BE2C (cell line): Measurements from ENCODE around the gene CEMP1.

Experiments
- DNase-seq: peaks from one replicate; pipeline ENCODE4 v3.0.0-alpha.2; 2020
- H3K27me3 ChIP-seq: fragments of 250-450 bp; sonication (Bioruptor Pico); 2 replicates; pipeline ENCODE4 v1.5.1; 2020; ENCODE audit warnings: mild to moderate bottlenecking
- H3K36me3 ChIP-seq: fragments of 250-450 bp; sonication (Bioruptor Pico); 2 replicates; pipeline ENCODE4 v1.5.1; 2020; ENCODE audit warnings: mild to moderate bottlenecking
- H3K4me1 ChIP-seq: fragments of 250-450 bp; sonication (Bioruptor Pico); 2 replicates; pipeline ENCODE4 v1.5.1; 2020
- H3K4me3 ChIP-seq: 2 replicates; pipeline ENCODE4 v1.5.1; 2011; ENCODE audit warnings: low read depth, low read length
- H3K9me3 ChIP-seq: fragments of 250-450 bp; sonication (Bioruptor Pico); 2 replicates; pipeline ENCODE4 v1.5.1; 2020
- CTCF ChIP-seq: IDR thresholded peaks from 2 replicates; pipeline ENCODE4 v1.5.1; 2012; ENCODE audit warnings: mild to moderate bottlenecking, low read depth, low read length

Gene CEMP1

GRCh38 chr16:2507665-2508064 is 23.5 kb downstream of the CEMP1 start:
- no peak overlapping the region for H3K4me3 ChIP-seq
- no peak for TF ChIP-seq CTCF
- no peaks in the 10 kb centered on the region for H3K9me3 ChIP-seq
- H3K27me3 ChIP-seq: no peaks in the 10 kb centered on the region
- H3K36me3 ChIP-seq: no peaks in the 10 kb centered on the region; the same call in 1 of the 2 replicates
- no peak for DNase-seq
- peaks cover 4% of the 10 kb centered on the region; the same call in 1 of the 2 replicates for H3K4me1 ChIP-seq

- peaks cover 7% of the 10 kb centered on the region for H3K4me1 ChIP-seq
- TF ChIP-seq CTCF: no peak
- H3K27me3 ChIP-seq: no peaks in the 10 kb centered on the region
- no peak overlapping the region for H3K4me3 ChIP-seq
- no peak for DNase-seq
- H3K36me3 ChIP-seq: no peaks in the 10 kb centered on the region; the same call in 1 of the 2 replicates
- no peaks in the 10 kb centered on the region for H3K9me3 ChIP-seq
These were observed 24.1 kb downstream of the CEMP1 start for GRCh38 chr16:2507052-2507659.

- H3K4me1 ChIP-seq: peaks cover 13% of the 10 kb centered on the region
- no peaks in the 10 kb centered on the region; the same call in 1 of the 2 replicates for H3K36me3 ChIP-seq
- no peaks in the 10 kb centered on the region for H3K27me3 ChIP-seq
- no peak overlapping the region for H3K4me3 ChIP-seq
- DNase-seq: no peak
- no peak for TF ChIP-seq CTCF
- H3K9me3 ChIP-seq: no peaks in the 10 kb centered on the region
These were observed 25.5 kb downstream of the CEMP1 start for GRCh38 chr16:2505695-2506094.

- Histone ChIP-seq H3K36me3 (peaks cover 20% of the 10 kb centered on the region), H3K27me3 (no peaks in the 10 kb centered on the region), H3K9me3 (no peaks in the 10 kb centered on the region), H3K4me1 (peaks cover 21% of the 10 kb centered on the region), H3K4me3 (no peak overlapping the region; the same call in 1 of the 2 replicates)
- DNase-seq: no peak
- TF ChIP-seq CTCF: no peak
These were observed 29.0 kb downstream of the CEMP1 start for GRCh38 chr16:2501946-2502895.

- DNase-seq: peak; percentile 93
- no peaks in the 10 kb centered on the region for H3K9me3 ChIP-seq
- H3K36me3 ChIP-seq: peaks cover 30% of the 10 kb centered on the region
- no peaks in the 10 kb centered on the region for H3K27me3 ChIP-seq
- peak; percentile 96 for TF ChIP-seq CTCF
- peak overlapping the region; percentile 28 for H3K4me3 ChIP-seq
- peaks cover 29% of the 10 kb centered on the region for H3K4me1 ChIP-seq
These were observed 30.1 kb downstream of the CEMP1 start for GRCh38 chr16:2500918-2501750.
